Calu3 (cell line): Measurements from ENCODE around the gene HS3ST3B1. TPM values are rescaled to one million over a fixed set of nuclear protein-coding genes. Genes with fewer than 3 reads are reported as not detected.

ENCODE experiments used
- BruUV-seq: library from RNA; stranded (reverse); fragments of 400-500 nt; replicated peaks from 2 replicates; lab custom pipeline; 2021; lab: Mats Ljungman, UMichigan
- CTCF ChIA-PET: fragments of 300-600 bp; sonication (Branson Sonifier 250); formaldehyde crosslinking; loops from one replicate; lab custom pipeline; 2022; ENCODE audit warnings: antibody characterized with exemption; lab: Charles Lee
- DNase-seq: peaks from one replicate; pipeline ENCODE4 v3.0.0; 2022
- H3K27ac Mint-ChIP-seq: one replicate; pipeline ENCODE4 v1.8.0; 2022; ENCODE audit warnings: mixed read lengths; ENCODE audit not compliant: unreplicated experiment
- H3K27me3 Mint-ChIP-seq: one replicate; pipeline ENCODE4 v1.8.0; 2022; ENCODE audit warnings: mixed read lengths; ENCODE audit not compliant: unreplicated experiment
- H3K36me3 Mint-ChIP-seq: one replicate; pipeline ENCODE4 v1.8.0; 2022; ENCODE audit warnings: mild to moderate bottlenecking, moderate library complexity, mixed read lengths; ENCODE audit not compliant: insufficient read depth, unreplicated experiment
- H3K4me1 Mint-ChIP-seq: one replicate; pipeline ENCODE4 v1.8.0; 2022; ENCODE audit warnings: mild to moderate bottlenecking, low read depth, mixed read lengths; ENCODE audit not compliant: unreplicated experiment
- H3K4me3 Mint-ChIP-seq: one replicate; pipeline ENCODE4 v1.8.0; 2022; ENCODE audit warnings: mild to moderate bottlenecking, low read depth, moderate library complexity, mixed read lengths; ENCODE audit not compliant: unreplicated experiment
- H3K9me3 Mint-ChIP-seq: one replicate; pipeline ENCODE4 v1.8.0; 2022; ENCODE audit warnings: low read depth, mixed read lengths; ENCODE audit not compliant: unreplicated experiment
- intact Hi-C: fragments of 100-400 bp; cut with micrococcal nuclease; formaldehyde crosslinking; loops from one replicate; pipeline ENCODE4 v1.10.0; 2022; ENCODE audit not compliant: unreplicated experiment
- total RNA-seq: library from RNA; stranded (reverse); gene quantifications from 2 replicates; pipeline ENCODE4 v1.2.3, GENCODE V29; 2022
- TF ChIP-seq, protein P1 (sequence below): fragments of 200-600 bp; IDR thresholded peaks from one replicate; pipeline ENCODE4 v1.8.0; 2022; ENCODE audit warnings: antibody characterized with exemption; ENCODE audit not compliant: unreplicated experiment

HS3ST3B1 gene
- total RNA-seq, 1 experiment from 2014 or later = 0.80 TPM

GRCh38 chr17:14355556-14355955 is 54.7 kb downstream of the HS3ST3B1 start:
- no peaks in the 10 kb centered on the region for H3K27me3 Mint-ChIP-seq
- DNase-seq = no peak
- no peak overlapping the region for H3K27ac Mint-ChIP-seq
- intact Hi-C loops = no loop called here
- no TSS peak for BruUV-seq
- CTCF ChIA-PET = no interaction called here
- H3K9me3 Mint-ChIP-seq = peaks cover 6% of the 10 kb centered on the region
- TF ChIP-seq, protein P1, sequence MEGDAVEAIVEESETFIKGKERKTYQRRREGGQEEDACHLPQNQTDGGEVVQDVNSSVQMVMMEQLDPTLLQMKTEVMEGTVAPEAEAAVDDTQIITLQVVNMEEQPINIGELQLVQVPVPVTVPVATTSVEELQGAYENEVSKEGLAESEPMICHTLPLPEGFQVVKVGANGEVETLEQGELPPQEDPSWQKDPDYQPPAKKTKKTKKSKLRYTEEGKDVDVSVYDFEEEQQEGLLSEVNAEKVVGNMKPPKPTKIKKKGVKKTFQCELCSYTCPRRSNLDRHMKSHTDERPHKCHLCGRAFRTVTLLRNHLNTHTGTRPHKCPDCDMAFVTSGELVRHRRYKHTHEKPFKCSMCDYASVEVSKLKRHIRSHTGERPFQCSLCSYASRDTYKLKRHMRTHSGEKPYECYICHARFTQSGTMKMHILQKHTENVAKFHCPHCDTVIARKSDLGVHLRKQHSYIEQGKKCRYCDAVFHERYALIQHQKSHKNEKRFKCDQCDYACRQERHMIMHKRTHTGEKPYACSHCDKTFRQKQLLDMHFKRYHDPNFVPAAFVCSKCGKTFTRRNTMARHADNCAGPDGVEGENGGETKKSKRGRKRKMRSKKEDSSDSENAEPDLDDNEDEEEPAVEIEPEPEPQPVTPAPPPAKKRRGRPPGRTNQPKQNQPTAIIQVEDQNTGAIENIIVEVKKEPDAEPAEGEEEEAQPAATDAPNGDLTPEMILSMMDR = no peak
- H3K4me3 Mint-ChIP-seq = no peak overlapping the region
- no peaks in the 10 kb centered on the region for H3K4me1 Mint-ChIP-seq
- H3K36me3 Mint-ChIP-seq = no peaks in the 10 kb centered on the region

GRCh38 chr17:14359163-14360020 is 58.5 kb downstream of the HS3ST3B1 start:
- Mint-ChIP-seq H3K36me3 (no peaks in the 10 kb centered on the region), H3K27ac (no peak overlapping the region), H3K27me3 (no peaks in the 10 kb centered on the region), H3K4me1 (no peaks in the 10 kb centered on the region), H3K4me3 (no peak overlapping the region), H3K9me3 (peaks cover 6% of the 10 kb centered on the region)
- CTCF ChIA-PET = no interaction called here
- DNase-seq = no peak
- TF ChIP-seq, protein P1 = no peak
- no TSS peak for BruUV-seq
- intact Hi-C loops = no loop called here

GRCh38 chr17:14360856-14361255 is 60.0 kb downstream of the HS3ST3B1 start:
- no peak overlapping the region for H3K27ac Mint-ChIP-seq
- CTCF ChIA-PET = no interaction called here

GRCh38 chr17:14361470-14361869 is 60.6 kb downstream of the HS3ST3B1 start:
- no peak for DNase-seq
- intact Hi-C loops = no loop called here
- Mint-ChIP-seq H3K27ac (no peak overlapping the region), H3K4me1 (no peaks in the 10 kb centered on the region), H3K4me3 (no peak overlapping the region), H3K9me3 (peaks cover 6% of the 10 kb centered on the region), H3K36me3 (no peaks in the 10 kb centered on the region), H3K27me3 (no peaks in the 10 kb centered on the region)
- no TSS peak for BruUV-seq
- TF ChIP-seq, protein P1 = no peak
- CTCF ChIA-PET = no interaction called here

More at GRCh38 chr17:14360856-14361255, 60.0 kb downstream of the HS3ST3B1 start:
- DNase-seq = no peak
- Mint-ChIP-seq H3K4me3 (no peak overlapping the region), H3K27me3 (no peaks in the 10 kb centered on the region), H3K36me3 (no peaks in the 10 kb centered on the region), H3K9me3 (peaks cover 6% of the 10 kb centered on the region), H3K4me1 (no peaks in the 10 kb centered on the region)
- TF ChIP-seq, protein P1 = no peak
- intact Hi-C loops = no loop called here
- no TSS peak for BruUV-seq
